Cardiac muscle cell (in vitro differentiated cells and primary cell): ENCODE data around the gene RBM20. TPM values are rescaled to one million over a fixed set of nuclear protein-coding genes. Genes with fewer than 3 reads are reported as not detected.

Experiments
- DNase-seq, 2 donors: peaks; one replicate each; pipeline versions ENCODE4 v3.0.0 to v3.0.0-alpha.2; 2010 to 2017; ENCODE audit warnings: low read depth in 1 of 2, low spot score in 1 of 2
- H3K27ac ChIP-seq: fragments of 200-600 bp; sonication (generic); 2 replicates; pipeline ENCODE4 v1.5.1; 2016
- H3K27me3 ChIP-seq: fragments of 200-600 bp; sonication (generic); 2 replicates; pipeline ENCODE4 v1.6.0; 2016; ENCODE audit warnings: control low read depth
- H3K36me3 ChIP-seq: fragments of 200-600 bp; sonication (generic); 2 replicates; pipeline ENCODE4 v1.5.1; 2016; ENCODE audit warnings: control low read depth
- H3K4me1 ChIP-seq: fragments of 200-600 bp; sonication (generic); 2 replicates; pipeline ENCODE4 v1.8.1; 2017; ENCODE audit warnings: low read depth, mild to moderate bottlenecking, mixed run types
- H3K4me3 ChIP-seq: fragments of 200-600 bp; sonication (generic); 2 replicates; pipeline ENCODE4 v1.5.1; 2016; ENCODE audit warnings: mild to moderate bottlenecking
- H3K9me3 ChIP-seq: fragments of 200-600 bp; sonication (generic); 2 replicates; pipeline ENCODE4 v1.5.1; 2017; ENCODE audit warnings: low read depth, mild to moderate bottlenecking, control low read depth
- CTCF ChIP-seq: IDR thresholded peaks from 2 replicates; pipeline ENCODE4 v1.5.1; 2012; ENCODE audit warnings: low read depth, mild to moderate bottlenecking, low read length
- polyA plus RNA-seq: library from polyadenylated mRNA; unstranded; fragments of >200 nt; fragmentation: Nextera tagmentation; extraction: Ambion mirVana; gene quantifications from 2 replicates; pipeline ENCODE4 v1.2.1, GENCODE V29; 2016
- total RNA-seq: library from RNA; depleted of rRNA; stranded (reverse); fragments of >200 nt; gene quantifications from 2 replicates; pipeline ENCODE4 v1.2.3, GENCODE V29; 2016

Gene RBM20
- total and polyA plus RNA-seq, 2 experiments from 2014 or later: 19.2 to 28.5 TPM

- H3K9me3 ChIP-seq: no peaks in the 10 kb centered on the region
- no peak for TF ChIP-seq CTCF
- no peaks in the 10 kb centered on the region for H3K36me3 ChIP-seq
- H3K27me3 ChIP-seq: no peaks in the 10 kb centered on the region
- peaks cover 11% of the 10 kb centered on the region for H3K4me1 ChIP-seq
- DNase-seq: no peak
- no peak overlapping the region for H3K27ac ChIP-seq
- H3K4me3 ChIP-seq: no peak overlapping the region
Observed at GRCh38 chr10:110852255-110852896, 208.2 kb downstream of the RBM20 start.

GRCh38 chr10:110852947-110853346 is 208.8 kb downstream of the RBM20 start:
- peaks cover 17% of the 10 kb centered on the region for H3K4me1 ChIP-seq
- DNase-seq: no peak
- H3K27ac ChIP-seq: no peak overlapping the region
- no peaks in the 10 kb centered on the region for H3K36me3 ChIP-seq
- H3K9me3 ChIP-seq: no peaks in the 10 kb centered on the region
- H3K27me3 ChIP-seq: no peaks in the 10 kb centered on the region
- TF ChIP-seq CTCF: no peak
- H3K4me3 ChIP-seq: no peak overlapping the region

- DNase-seq: no peak
- no peaks in the 10 kb centered on the region for H3K27me3 ChIP-seq
- H3K36me3 ChIP-seq: no peaks in the 10 kb centered on the region
- no peak overlapping the region for H3K4me3 ChIP-seq
- H3K27ac ChIP-seq: no peak overlapping the region
- no peak for TF ChIP-seq CTCF
- H3K9me3 ChIP-seq: no peaks in the 10 kb centered on the region
- peaks cover 24% of the 10 kb centered on the region for H3K4me1 ChIP-seq
Observed at GRCh38 chr10:110853921-110854605, 209.9 kb downstream of the RBM20 start.

- peaks cover 19% of the 10 kb centered on the region for H3K4me1 ChIP-seq
- TF ChIP-seq CTCF: no peak
- H3K9me3 ChIP-seq: no peaks in the 10 kb centered on the region
- H3K4me3 ChIP-seq: no peak overlapping the region
- H3K36me3 ChIP-seq: no peaks in the 10 kb centered on the region
- H3K27ac ChIP-seq: peak overlapping the region; percentile 25
- DNase-seq: peak in 1 of 2 donors; percentile 78
- no peaks in the 10 kb centered on the region for H3K27me3 ChIP-seq
Observed at GRCh38 chr10:110857265-110858171, 213.4 kb downstream of the RBM20 start.

- Histone ChIP-seq H3K27me3 (no peaks in the 10 kb centered on the region), H3K4me1 (peaks cover 19% of the 10 kb centered on the region), H3K4me3 (no peak overlapping the region), H3K9me3 (no peaks in the 10 kb centered on the region), H3K27ac (peak overlapping the region; percentile 25), H3K36me3 (no peaks in the 10 kb centered on the region)
- no peak for TF ChIP-seq CTCF
- no peak for DNase-seq
Observed at GRCh38 chr10:110858297-110858934, 214.3 kb downstream of the RBM20 start.
